ELF-1 (cell line): Measurements from ENCODE around the gene AMN.
A peak's percentile ranks its signal among the peaks of the same experiment; 100 is the strongest.

Experiments used
- DNase-seq: peaks from one replicate; pipeline ENCODE4 v3.0.0-alpha.2; 2016; ENCODE audit warnings: low read depth, low spot score

AMN gene

GRCh38 chr14:102927878-102928411 lies 5.5 kb downstream of the AMN start:
- peak; percentile 31 for DNase-seq

GRCh38 chr14:102928412-102929240 lies 6.2 kb downstream of the AMN start:
- peak; percentile 71 for DNase-seq

- no peak for DNase-seq
Observed at GRCh38 chr14:102929241-102930137, 7.0 kb downstream of the AMN start.

- DNase-seq: no peak
Observed at GRCh38 chr14:102930138-102930752, 7.8 kb downstream of the AMN start.

- peak; percentile 44 for DNase-seq
Observed at GRCh38 chr14:102930753-102931579, 8.5 kb downstream of the AMN start.

GRCh38 chr14:102931580-102932285 lies 9.3 kb downstream of the AMN start:
- DNase-seq: no peak

GRCh38 chr14:102932484-102933248 lies 10.2 kb downstream of the AMN start:
- DNase-seq: no peak

- no peak for DNase-seq
Observed at GRCh38 chr14:102933618-102934231, 11.3 kb downstream of the AMN start.

GRCh38 chr14:102935756-102936155 lies 13.3 kb downstream of the AMN start:
- no peak for DNase-seq

- no peak for DNase-seq
Observed at GRCh38 chr14:102937331-102938175, 15.1 kb downstream of the AMN start.

- DNase-seq: no peak
Observed at GRCh38 chr14:102938191-102938590, 15.7 kb downstream of the AMN start.

- DNase-seq: no peak
Observed at GRCh38 chr14:102939329-102939728, 16.9 kb downstream of the AMN start.

GRCh38 chr14:102939820-102940561 lies 17.5 kb downstream of the AMN start:
- no peak for DNase-seq

GRCh38 chr14:102940729-102941362 lies 18.4 kb downstream of the AMN start:
- no peak for DNase-seq

- no peak for DNase-seq
Observed at GRCh38 chr14:102941419-102942011, 19.1 kb downstream of the AMN start.

- no peak for DNase-seq
Observed at GRCh38 chr14:102942069-102942468, 19.6 kb downstream of the AMN start.

- no peak for DNase-seq
Observed at GRCh38 chr14:102943454-102943853, 21.0 kb downstream of the AMN start.
